H1 (cell line): ENCODE measurements around the gene RGL1. TPM values are rescaled to one million over a fixed set of nuclear protein-coding genes. Genes with fewer than 3 reads are reported as not detected.

Experiments used
- NRF1 ChIP-seq: IDR thresholded peaks from 2 replicates; pipeline ENCODE4 v1.6.1; 2011; ENCODE audit warnings: mild to moderate bottlenecking, low read depth, low read length, improper control_type of control experiment
- RXRA ChIP-seq: IDR thresholded peaks from 2 replicates; pipeline ENCODE4 v1.6.1; 2011; ENCODE audit warnings: low read depth, mild to moderate bottlenecking, low read length, moderate library complexity; ENCODE audit not compliant: insufficient read depth
- SUZ12 ChIP-seq: fragments of 200-600 bp; sonication (generic); IDR thresholded peaks from 2 replicates; pipeline ENCODE4 v1.6.1; 2012; ENCODE audit warnings: mild to moderate bottlenecking, inconsistent platforms, low read length, moderate library complexity, mixed read lengths
- TAF7 ChIP-seq: optimal IDR thresholded peaks from 2 replicates; pipeline ENCODE3; 2011; ENCODE audit warnings: low read depth, mild to moderate bottlenecking, inconsistent platforms, low read length, moderate library complexity, borderline replicate concordance
- TCF12 ChIP-seq: IDR thresholded peaks from 2 replicates; pipeline ENCODE4 v1.6.1; 2011; ENCODE audit warnings: low read depth, mild to moderate bottlenecking, low read length
- polyA plus RNA-seq, 7 experiments: library from polyadenylated mRNA; depleted of rRNA in 3 of 7; stranded (reverse) in 5 of 7; unstranded in 2 of 7; fragments of >200 nt in 5 of 7; fragments of 200-250 nt in 2 of 7; gene quantifications; 1 replicate in 5 of 7; 2 replicates in 1 of 7; 4 replicates in 1 of 7; pipeline versions ENCODE4 v1.2.1 to v1.2.3, GENCODE V29; 2011 to 2013; ENCODE audit warnings: missing spikeins in 2 of 7, mixed read lengths in 2 of 7
- total RNA-seq: library from RNA; stranded (reverse); fragmentation: NEBNext Ultra II Directional; extraction: Animal tissue kit (Norgen Biotek cat#: 25700); gene quantifications from 2 replicates; pipeline ENCODE4 v1.2.1, GENCODE V29; 2021
- TF ChIP-seq, protein P1 (sequence below): IDR thresholded peaks from 2 replicates; pipeline ENCODE4 v1.6.1; 2012; ENCODE audit warnings: low read length, inconsistent platforms
- TF ChIP-seq, protein P2 (sequence below): fragments of 300-600 bp; sonication (generic); IDR thresholded peaks from 2 replicates; pipeline ENCODE4 v1.7.1; 2012; ENCODE audit warnings: low read length, moderate library complexity, mild to moderate bottlenecking, inconsistent platforms; ENCODE audit not compliant: insufficient replicate concordance

Gene RGL1
- total and polyA plus RNA-seq, 2 of the 8 experiments (the other 6 are each of a cell fraction or from before 2014, with no cell fraction given), result 0.98 to 2.4 TPM

DNA sequence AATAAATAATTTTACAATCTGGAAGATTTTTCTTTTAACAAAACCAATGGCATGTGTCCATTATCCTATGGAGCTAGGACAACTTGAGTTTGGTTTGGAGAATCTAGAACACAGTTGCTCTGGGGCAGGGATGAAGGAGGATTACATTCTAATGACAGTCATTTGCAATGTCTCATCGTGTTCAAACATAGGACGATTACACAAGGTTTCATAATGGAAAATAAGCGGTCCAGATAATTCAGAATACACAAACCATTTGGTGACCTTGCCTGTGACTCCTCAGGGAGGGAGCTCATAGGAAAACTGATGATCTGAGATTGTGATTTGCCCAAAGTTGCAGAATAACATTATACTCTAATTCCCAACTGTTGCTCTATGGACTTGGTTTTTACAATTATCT lies 27.6 kb upstream of the RGL1 start (continued):
- TF ChIP-seq NRF1, result no peak
- TF ChIP-seq TCF12, result no peak
- no peak for TF ChIP-seq RXRA
- TF ChIP-seq, protein P1, sequence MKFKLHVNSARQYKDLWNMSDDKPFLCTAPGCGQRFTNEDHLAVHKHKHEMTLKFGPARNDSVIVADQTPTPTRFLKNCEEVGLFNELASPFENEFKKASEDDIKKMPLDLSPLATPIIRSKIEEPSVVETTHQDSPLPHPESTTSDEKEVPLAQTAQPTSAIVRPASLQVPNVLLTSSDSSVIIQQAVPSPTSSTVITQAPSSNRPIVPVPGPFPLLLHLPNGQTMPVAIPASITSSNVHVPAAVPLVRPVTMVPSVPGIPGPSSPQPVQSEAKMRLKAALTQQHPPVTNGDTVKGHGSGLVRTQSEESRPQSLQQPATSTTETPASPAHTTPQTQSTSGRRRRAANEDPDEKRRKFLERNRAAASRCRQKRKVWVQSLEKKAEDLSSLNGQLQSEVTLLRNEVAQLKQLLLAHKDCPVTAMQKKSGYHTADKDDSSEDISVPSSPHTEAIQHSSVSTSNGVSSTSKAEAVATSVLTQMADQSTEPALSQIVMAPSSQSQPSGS, result no peak
- no peak for TF ChIP-seq SUZ12
- TF ChIP-seq, protein P2, sequence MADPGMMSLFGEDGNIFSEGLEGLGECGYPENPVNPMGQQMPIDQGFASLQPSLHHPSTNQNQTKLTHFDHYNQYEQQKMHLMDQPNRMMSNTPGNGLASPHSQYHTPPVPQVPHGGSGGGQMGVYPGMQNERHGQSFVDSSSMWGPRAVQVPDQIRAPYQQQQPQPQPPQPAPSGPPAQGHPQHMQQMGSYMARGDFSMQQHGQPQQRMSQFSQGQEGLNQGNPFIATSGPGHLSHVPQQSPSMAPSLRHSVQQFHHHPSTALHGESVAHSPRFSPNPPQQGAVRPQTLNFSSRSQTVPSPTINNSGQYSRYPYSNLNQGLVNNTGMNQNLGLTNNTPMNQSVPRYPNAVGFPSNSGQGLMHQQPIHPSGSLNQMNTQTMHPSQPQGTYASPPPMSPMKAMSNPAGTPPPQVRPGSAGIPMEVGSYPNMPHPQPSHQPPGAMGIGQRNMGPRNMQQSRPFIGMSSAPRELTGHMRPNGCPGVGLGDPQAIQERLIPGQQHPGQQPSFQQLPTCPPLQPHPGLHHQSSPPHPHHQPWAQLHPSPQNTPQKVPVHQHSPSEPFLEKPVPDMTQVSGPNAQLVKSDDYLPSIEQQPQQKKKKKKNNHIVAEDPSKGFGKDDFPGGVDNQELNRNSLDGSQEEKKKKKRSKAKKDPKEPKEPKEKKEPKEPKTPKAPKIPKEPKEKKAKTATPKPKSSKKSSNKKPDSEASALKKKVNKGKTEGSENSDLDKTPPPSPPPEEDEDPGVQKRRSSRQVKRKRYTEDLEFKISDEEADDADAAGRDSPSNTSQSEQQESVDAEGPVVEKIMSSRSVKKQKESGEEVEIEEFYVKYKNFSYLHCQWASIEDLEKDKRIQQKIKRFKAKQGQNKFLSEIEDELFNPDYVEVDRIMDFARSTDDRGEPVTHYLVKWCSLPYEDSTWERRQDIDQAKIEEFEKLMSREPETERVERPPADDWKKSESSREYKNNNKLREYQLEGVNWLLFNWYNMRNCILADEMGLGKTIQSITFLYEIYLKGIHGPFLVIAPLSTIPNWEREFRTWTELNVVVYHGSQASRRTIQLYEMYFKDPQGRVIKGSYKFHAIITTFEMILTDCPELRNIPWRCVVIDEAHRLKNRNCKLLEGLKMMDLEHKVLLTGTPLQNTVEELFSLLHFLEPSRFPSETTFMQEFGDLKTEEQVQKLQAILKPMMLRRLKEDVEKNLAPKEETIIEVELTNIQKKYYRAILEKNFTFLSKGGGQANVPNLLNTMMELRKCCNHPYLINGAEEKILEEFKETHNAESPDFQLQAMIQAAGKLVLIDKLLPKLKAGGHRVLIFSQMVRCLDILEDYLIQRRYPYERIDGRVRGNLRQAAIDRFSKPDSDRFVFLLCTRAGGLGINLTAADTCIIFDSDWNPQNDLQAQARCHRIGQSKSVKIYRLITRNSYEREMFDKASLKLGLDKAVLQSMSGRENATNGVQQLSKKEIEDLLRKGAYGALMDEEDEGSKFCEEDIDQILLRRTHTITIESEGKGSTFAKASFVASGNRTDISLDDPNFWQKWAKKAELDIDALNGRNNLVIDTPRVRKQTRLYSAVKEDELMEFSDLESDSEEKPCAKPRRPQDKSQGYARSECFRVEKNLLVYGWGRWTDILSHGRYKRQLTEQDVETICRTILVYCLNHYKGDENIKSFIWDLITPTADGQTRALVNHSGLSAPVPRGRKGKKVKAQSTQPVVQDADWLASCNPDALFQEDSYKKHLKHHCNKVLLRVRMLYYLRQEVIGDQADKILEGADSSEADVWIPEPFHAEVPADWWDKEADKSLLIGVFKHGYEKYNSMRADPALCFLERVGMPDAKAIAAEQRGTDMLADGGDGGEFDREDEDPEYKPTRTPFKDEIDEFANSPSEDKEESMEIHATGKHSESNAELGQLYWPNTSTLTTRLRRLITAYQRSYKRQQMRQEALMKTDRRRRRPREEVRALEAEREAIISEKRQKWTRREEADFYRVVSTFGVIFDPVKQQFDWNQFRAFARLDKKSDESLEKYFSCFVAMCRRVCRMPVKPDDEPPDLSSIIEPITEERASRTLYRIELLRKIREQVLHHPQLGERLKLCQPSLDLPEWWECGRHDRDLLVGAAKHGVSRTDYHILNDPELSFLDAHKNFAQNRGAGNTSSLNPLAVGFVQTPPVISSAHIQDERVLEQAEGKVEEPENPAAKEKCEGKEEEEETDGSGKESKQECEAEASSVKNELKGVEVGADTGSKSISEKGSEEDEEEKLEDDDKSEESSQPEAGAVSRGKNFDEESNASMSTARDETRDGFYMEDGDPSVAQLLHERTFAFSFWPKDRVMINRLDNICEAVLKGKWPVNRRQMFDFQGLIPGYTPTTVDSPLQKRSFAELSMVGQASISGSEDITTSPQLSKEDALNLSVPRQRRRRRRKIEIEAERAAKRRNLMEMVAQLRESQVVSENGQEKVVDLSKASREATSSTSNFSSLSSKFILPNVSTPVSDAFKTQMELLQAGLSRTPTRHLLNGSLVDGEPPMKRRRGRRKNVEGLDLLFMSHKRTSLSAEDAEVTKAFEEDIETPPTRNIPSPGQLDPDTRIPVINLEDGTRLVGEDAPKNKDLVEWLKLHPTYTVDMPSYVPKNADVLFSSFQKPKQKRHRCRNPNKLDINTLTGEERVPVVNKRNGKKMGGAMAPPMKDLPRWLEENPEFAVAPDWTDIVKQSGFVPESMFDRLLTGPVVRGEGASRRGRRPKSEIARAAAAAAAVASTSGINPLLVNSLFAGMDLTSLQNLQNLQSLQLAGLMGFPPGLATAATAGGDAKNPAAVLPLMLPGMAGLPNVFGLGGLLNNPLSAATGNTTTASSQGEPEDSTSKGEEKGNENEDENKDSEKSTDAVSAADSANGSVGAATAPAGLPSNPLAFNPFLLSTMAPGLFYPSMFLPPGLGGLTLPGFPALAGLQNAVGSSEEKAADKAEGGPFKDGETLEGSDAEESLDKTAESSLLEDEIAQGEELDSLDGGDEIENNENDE, result no peak
- TF ChIP-seq TAF7, result no peak
